SK-N-MC (cell line): ENCODE data around the gene CHST1.

Source experiments
- EZH2 ChIP-seq: fragments of 200-600 bp; sonication (generic); IDR thresholded peaks from one replicate; pipeline ENCODE4 v1.6.1; 2017; ENCODE audit warnings: antibody characterized with exemption
- POLR2AphosphoS5 ChIP-seq: IDR thresholded peaks from 2 replicates; pipeline ENCODE4 v1.6.1; 2012; ENCODE audit warnings: mild to moderate bottlenecking, low read depth, low read length, borderline replicate concordance

GRCh38 chr11:45663486-45664375, 1.7 kb downstream of the CHST1 start:
- no peak for TF ChIP-seq EZH2
- no peak for TF ChIP-seq POLR2AphosphoS5
